NCI-H1930 (cell line): ENCODE data around the gene RIC8A.
"Not testable (repeated sequence)": the region's sequence is repeated elsewhere in the genome, so short reads cannot be mapped to it uniquely, and the experiment has no call there.

Experiments
- DNase-seq, 2 experiments: peaks; one replicate each; lab custom pipeline; 2025; lab: John Stamatoyannopoulos, UW

RIC8A gene

GRCh38 chr11:220641-221215 is 13.2 kb downstream of the RIC8A start:
- not testable (repeated sequence) for DNase-seq

- no peak for DNase-seq
Measured at GRCh38 chr11:221539-221938, 14.0 kb downstream of the RIC8A start.

GRCh38 chr11:221998-222789 is 14.7 kb downstream of the RIC8A start:
- no peak for DNase-seq

- no peak for DNase-seq
Measured at GRCh38 chr11:223026-223789, 15.7 kb downstream of the RIC8A start.

- DNase-seq = no peak
Measured at GRCh38 chr11:223884-224283, 16.4 kb downstream of the RIC8A start.

- no peak for DNase-seq
Measured at GRCh38 chr11:224424-224823, 16.9 kb downstream of the RIC8A start.

GRCh38 chr11:225734-226453 is 18.4 kb downstream of the RIC8A start:
- DNase-seq = no peak

- no peak for DNase-seq
Measured at GRCh38 chr11:227824-228379, 20.4 kb downstream of the RIC8A start.

GRCh38 chr11:230431-230830 is 22.9 kb downstream of the RIC8A start:
- DNase-seq = no peak

- DNase-seq = no peak
Measured at GRCh38 chr11:232783-233565, 25.5 kb downstream of the RIC8A start.

GRCh38 chr11:235180-235579 is 27.7 kb downstream of the RIC8A start:
- no peak for DNase-seq

- no peak for DNase-seq
Measured at GRCh38 chr11:235609-235996, 28.1 kb downstream of the RIC8A start.

GRCh38 chr11:235997-236773 is 28.7 kb downstream of the RIC8A start, which contains the start of gene SIRT3:
TSS of gene SIRT3 (minus strand) at chr11:236342. CDS start at chr11:236328, 14 bp downstream.
- DNase-seq = peak; percentile 81 to 82

- DNase-seq = peak; percentile 75 to 90
Measured at GRCh38 chr11:236774-237767, 29.6 kb downstream of the RIC8A start, which contains the start of gene PSMD13. TSS of gene PSMD13 (plus strand) at chr11:236976. CDS start at chr11:237050, 74 bp downstream.

- DNase-seq = not testable (repeated sequence)
Measured at GRCh38 chr11:238346-238745, 30.8 kb downstream of the RIC8A start.

GRCh38 chr11:240315-240714 is 32.8 kb downstream of the RIC8A start:
- no peak for DNase-seq

GRCh38 chr11:241634-242033 is 34.1 kb downstream of the RIC8A start:
- DNase-seq = no peak

- DNase-seq = no peak
Measured at GRCh38 chr11:244376-244775, 36.9 kb downstream of the RIC8A start.

GRCh38 chr11:249062-249461 is 41.6 kb downstream of the RIC8A start:
- DNase-seq = no peak
